Measurements from ENCODE around the gene NOL3. TPM values are rescaled to one million over a fixed set of nuclear protein-coding genes. Genes with fewer than 3 reads are reported as not detected.

The NOL3 gene
- total and polyA plus RNA-seq, 2 of the 13 experiments (the other 11 are each of a cell fraction or from before 2014, with no cell fraction given), result 5.7 to 20.5 TPM

GRCh38 chr16:67170168-67170948 lies at the start of gene NOL3 (continued):
- no peak for TF ChIP-seq FOXC1 (CRISPR knock-in tag; IDR thresholded peaks at IDR 0.05; ENCODE audit: borderline replicate concordance)
- TF ChIP-seq TFDP2 (CRISPR knock-in tag; IDR thresholded peaks at IDR 0.05), result peak; percentile 62
- 0 out of 2 replicates have a peak, but pooled peaks have one; percentile 16 for TF ChIP-seq LCORL (IDR thresholded peaks at IDR 0.05)
- peak; percentile 71 for TF ChIP-seq LCORL (CRISPR knock-in tag; IDR thresholded peaks at IDR 0.05)
- TF ChIP-seq ZNF83 (CRISPR knock-in tag; IDR thresholded peaks at IDR 0.05; ENCODE audit: borderline replicate concordance), result no peak
- peak; percentile 86 for TF ChIP-seq ZBTB7A (CRISPR knock-in tag; IDR thresholded peaks at IDR 0.05)
- TF ChIP-seq ZNF839 (CRISPR knock-in tag; IDR thresholded peaks at IDR 0.05; ENCODE audit: borderline replicate concordance), result no peak
- TF ChIP-seq CBFB (CRISPR knock-in tag; IDR thresholded peaks at IDR 0.05), result peak; percentile 41; the same call in 1 of the 2 replicates
- no peak; the same call in 1 of the 2 replicates for TF ChIP-seq ZBTB20 (CRISPR knock-in tag; IDR thresholded peaks at IDR 0.05; ENCODE audit: borderline replicate concordance, low read depth)
- no peak for TF ChIP-seq HDAC6 (IDR thresholded peaks at IDR 0.05; ENCODE audit: low read depth, low read length)
- TF ChIP-seq ZNF557 (CRISPR knock-in tag; IDR thresholded peaks at IDR 0.05), result no peak
- no peak for TF ChIP-seq ZNF674 (CRISPR knock-in tag; IDR thresholded peaks at IDR 0.05; ENCODE audit: low read depth)
- TF ChIP-seq FOXA1 (IDR thresholded peaks at IDR 0.05), result no peak
- TF ChIP-seq FOXA1 (CRISPR knock-in tag; IDR thresholded peaks at IDR 0.05), result no peak
- no peak; the same call in 1 of the 2 replicates for TF ChIP-seq MEIS2 (CRISPR knock-in tag; IDR thresholded peaks at IDR 0.05)
- TF ChIP-seq KDM5A (IDR thresholded peaks at IDR 0.05; ENCODE audit: borderline replicate concordance, low read length), result peak; percentile 41; the same call in 1 of the 2 replicates
- peak; percentile 59; the same call in 1 of the 2 replicates for TF ChIP-seq KMT2B (CRISPR knock-in tag; IDR thresholded peaks at IDR 0.05)
- no peak for TF ChIP-seq TGIF2 (CRISPR knock-in tag; IDR thresholded peaks at IDR 0.05)
- TF ChIP-seq PHF5A (CRISPR knock-in tag; IDR thresholded peaks at IDR 0.05; ENCODE audit: low read depth, unreplicated experiment), result no peak
- peak; percentile 44; the same call in 1 of the 2 replicates for TF ChIP-seq ARID4A (CRISPR knock-in tag; IDR thresholded peaks at IDR 0.05; ENCODE audit: borderline replicate concordance)
- TF ChIP-seq HOXA7 (CRISPR knock-in tag; IDR thresholded peaks at IDR 0.05), result no peak
- no peak for TF ChIP-seq ZNF790 (CRISPR knock-in tag; IDR thresholded peaks at IDR 0.05; ENCODE audit: borderline replicate concordance)
- TF ChIP-seq MTA3 (CRISPR knock-in tag; IDR thresholded peaks at IDR 0.05), result no peak
- no peak for TF ChIP-seq ZNF546 (CRISPR knock-in tag; conservative IDR thresholded peaks at IDR 0.05)
- no peak for TF ChIP-seq KDM1A (CRISPR knock-in tag; IDR thresholded peaks at IDR 0.05)
- TF ChIP-seq MXI1 (IDR thresholded peaks at IDR 0.05; ENCODE audit: borderline replicate concordance, low read depth, low read length), result peak; percentile 57; the same call in 1 of the 3 replicates
- no peak for TF ChIP-seq RARA (CRISPR knock-in tag; IDR thresholded peaks at IDR 0.05)
- no peak for TF ChIP-seq SRSF4 (IDR thresholded peaks at IDR 0.05; ENCODE audit: low read depth, low read length, poor library complexity, severe bottlenecking)
